ENCODE measurements around the gene MAGEA9B. TPM values are rescaled to one million over a fixed set of nuclear protein-coding genes. Genes with fewer than 3 reads are reported as not detected.
A peak's percentile ranks its signal among the peaks of the same experiment; 100 is the strongest.
"Not testable (repeated sequence)": the region's sequence is repeated elsewhere in the genome, so short reads cannot be mapped to it uniquely, and the experiment has no call there.

MAGEA9B gene
- total RNA-seq, 3 donors from 2014 or later = not detected

GRCh38 chrX:149605248-149605885, 18.1 kb upstream of the MAGEA9B start:
- not testable (repeated sequence) for DNase-seq; H3K4me3 Mint-ChIP-seq; ATAC-seq; H3K9me3 Mint-ChIP-seq; H3K27me3 Mint-ChIP-seq (ENCODE audit: low read depth); H3K36me3 Mint-ChIP-seq (ENCODE audit: insufficient read depth); H3K4me1 Mint-ChIP-seq (ENCODE audit: low read depth)

- DNase-seq; H3K27me3 Mint-ChIP-seq (ENCODE audit: low read depth); H3K9me3 Mint-ChIP-seq; H3K36me3 Mint-ChIP-seq (ENCODE audit: insufficient read depth); ATAC-seq; H3K4me3 Mint-ChIP-seq; H3K4me1 Mint-ChIP-seq (ENCODE audit: low read depth): not testable (repeated sequence)
Observed at GRCh38 chrX:149598603-149599002, 11.3 kb upstream of the MAGEA9B start.

GRCh38 chrX:149595943-149596342, 8.7 kb upstream of the MAGEA9B start:
- not testable (repeated sequence) for ATAC-seq; H3K36me3 Mint-ChIP-seq (ENCODE audit: insufficient read depth); H3K9me3 Mint-ChIP-seq; H3K4me3 Mint-ChIP-seq; H3K4me1 Mint-ChIP-seq (ENCODE audit: low read depth); DNase-seq; H3K27me3 Mint-ChIP-seq (ENCODE audit: low read depth)

GRCh38 chrX:149595214-149595613, 8.0 kb upstream of the MAGEA9B start, which contains the start of gene HSFX2:
Gene HSFX2 (minus strand): TSS chrX:149595314. CDS start chrX:149594700, 614 bp downstream.
- not testable (repeated sequence) for H3K27me3 Mint-ChIP-seq (ENCODE audit: low read depth); H3K36me3 Mint-ChIP-seq (ENCODE audit: insufficient read depth); H3K4me3 Mint-ChIP-seq; DNase-seq; ATAC-seq; H3K9me3 Mint-ChIP-seq; H3K4me1 Mint-ChIP-seq (ENCODE audit: low read depth)

GRCh38 chrX:149590993-149591392, 3.7 kb upstream of the MAGEA9B start:
- H3K4me1 Mint-ChIP-seq (ENCODE audit: low read depth); H3K27me3 Mint-ChIP-seq (ENCODE audit: low read depth); DNase-seq; H3K9me3 Mint-ChIP-seq; ATAC-seq; H3K4me3 Mint-ChIP-seq; H3K36me3 Mint-ChIP-seq (ENCODE audit: insufficient read depth): not testable (repeated sequence)

GRCh38 chrX:149585631-149586030, 1.6 kb downstream of the MAGEA9B start:
- not testable (repeated sequence) for H3K27me3 Mint-ChIP-seq (ENCODE audit: low read depth); ATAC-seq; DNase-seq; H3K9me3 Mint-ChIP-seq; H3K4me3 Mint-ChIP-seq; H3K36me3 Mint-ChIP-seq (ENCODE audit: insufficient read depth); H3K4me1 Mint-ChIP-seq (ENCODE audit: low read depth)

GRCh38 chrX:149573456-149573855, 13.8 kb downstream of the MAGEA9B start:
- not testable (repeated sequence) for H3K36me3 Mint-ChIP-seq (ENCODE audit: insufficient read depth); H3K4me3 Mint-ChIP-seq; H3K9me3 Mint-ChIP-seq; DNase-seq; H3K27me3 Mint-ChIP-seq (ENCODE audit: low read depth); H3K4me1 Mint-ChIP-seq (ENCODE audit: low read depth)
- ATAC-seq = peak; percentile 96 to 99

- peaks cover 2% of the 10 kb centered on the region for H3K27me3 Mint-ChIP-seq (ENCODE audit: low read depth)
- peak in 1 of 2 donors; percentile 3 for ATAC-seq
- H3K9me3 Mint-ChIP-seq = no peaks in the 10 kb centered on the region
- no peak overlapping the region for H3K4me3 Mint-ChIP-seq
- H3K4me1 Mint-ChIP-seq (ENCODE audit: low read depth) = peaks cover 4% of the 10 kb centered on the region
- no peak for DNase-seq
- H3K36me3 Mint-ChIP-seq (ENCODE audit: insufficient read depth) = no peaks in the 10 kb centered on the region
Observed at GRCh38 chrX:149572743-149573142, 14.5 kb downstream of the MAGEA9B start.

GRCh38 chrX:149571770-149572169, 15.5 kb downstream of the MAGEA9B start:
- Mint-ChIP-seq H3K4me3 (no peak overlapping the region), H3K9me3 (no peaks in the 10 kb centered on the region), H3K4me1 (ENCODE audit: low read depth) (peaks cover 4% of the 10 kb centered on the region), H3K36me3 (ENCODE audit: insufficient read depth) (no peaks in the 10 kb centered on the region), H3K27me3 (ENCODE audit: low read depth) (peaks cover 2% of the 10 kb centered on the region)
- DNase-seq = no peak
- ATAC-seq = no peak

GRCh38 chrX:149570668-149571067, 16.6 kb downstream of the MAGEA9B start:
- H3K36me3 Mint-ChIP-seq (ENCODE audit: insufficient read depth) = no peaks in the 10 kb centered on the region
- DNase-seq (no peak), ATAC-seq (no peak)
- no peaks in the 10 kb centered on the region for H3K9me3 Mint-ChIP-seq
- H3K4me1 Mint-ChIP-seq (ENCODE audit: low read depth) = peaks cover 4% of the 10 kb centered on the region
- no peak overlapping the region for H3K4me3 Mint-ChIP-seq
- peaks cover 2% of the 10 kb centered on the region for H3K27me3 Mint-ChIP-seq (ENCODE audit: low read depth)

GRCh38 chrX:149569770-149570169, 17.5 kb downstream of the MAGEA9B start:
- Mint-ChIP-seq H3K27me3 (ENCODE audit: low read depth) (peaks cover 2% of the 10 kb centered on the region), H3K4me3 (no peak overlapping the region), H3K4me1 (ENCODE audit: low read depth) (peaks cover 4% of the 10 kb centered on the region), H3K9me3 (no peaks in the 10 kb centered on the region), H3K36me3 (ENCODE audit: insufficient read depth) (no peaks in the 10 kb centered on the region)
- DNase-seq = no peak
- peak in 1 of 2 donors; percentile 30 for ATAC-seq

- peaks cover 2% of the 10 kb centered on the region for H3K27me3 Mint-ChIP-seq (ENCODE audit: low read depth)
- no peaks in the 10 kb centered on the region for H3K36me3 Mint-ChIP-seq (ENCODE audit: insufficient read depth)
- peaks cover 4% of the 10 kb centered on the region for H3K4me1 Mint-ChIP-seq (ENCODE audit: low read depth)
- ATAC-seq (no peak), DNase-seq (no peak)
- no peaks in the 10 kb centered on the region for H3K9me3 Mint-ChIP-seq
- H3K4me3 Mint-ChIP-seq = no peak overlapping the region
Observed at GRCh38 chrX:149568701-149569296, 18.5 kb downstream of the MAGEA9B start.

- Mint-ChIP-seq H3K36me3 (ENCODE audit: insufficient read depth) (no peaks in the 10 kb centered on the region), H3K4me3 (no peak overlapping the region), H3K9me3 (no peaks in the 10 kb centered on the region), H3K27me3 (ENCODE audit: low read depth) (peaks cover 2% of the 10 kb centered on the region), H3K4me1 (ENCODE audit: low read depth) (peaks cover 1% of the 10 kb centered on the region)
- no peak for ATAC-seq
- no peak for DNase-seq
Observed at GRCh38 chrX:149567621-149568417, 19.4 kb downstream of the MAGEA9B start.

GRCh38 chrX:149563359-149563758, 23.9 kb downstream of the MAGEA9B start:
- H3K4me3 Mint-ChIP-seq = no peak overlapping the region
- no peaks in the 10 kb centered on the region for H3K36me3 Mint-ChIP-seq (ENCODE audit: insufficient read depth)
- H3K9me3 Mint-ChIP-seq = no peaks in the 10 kb centered on the region
- H3K27me3 Mint-ChIP-seq (ENCODE audit: low read depth) = no peaks in the 10 kb centered on the region
- H3K4me1 Mint-ChIP-seq (ENCODE audit: low read depth) = no peaks in the 10 kb centered on the region
- no peak for ATAC-seq
- DNase-seq = no peak

GRCh38 chrX:149555251-149555650, 32.0 kb downstream of the MAGEA9B start:
- not testable (repeated sequence) for H3K4me3 Mint-ChIP-seq; DNase-seq; H3K27me3 Mint-ChIP-seq (ENCODE audit: low read depth); H3K4me1 Mint-ChIP-seq (ENCODE audit: low read depth); ATAC-seq; H3K36me3 Mint-ChIP-seq (ENCODE audit: insufficient read depth); H3K9me3 Mint-ChIP-seq
